Medulla oblongata (tissue), 1 donor: Measurements from ENCODE around the gene SYNRG.

Experiments used
- DNase-seq: peaks from one replicate; pipeline ENCODE4 v3.0.0-alpha.2; 2015; ENCODE audit errors: extremely low spot score

SYNRG gene

DNA sequence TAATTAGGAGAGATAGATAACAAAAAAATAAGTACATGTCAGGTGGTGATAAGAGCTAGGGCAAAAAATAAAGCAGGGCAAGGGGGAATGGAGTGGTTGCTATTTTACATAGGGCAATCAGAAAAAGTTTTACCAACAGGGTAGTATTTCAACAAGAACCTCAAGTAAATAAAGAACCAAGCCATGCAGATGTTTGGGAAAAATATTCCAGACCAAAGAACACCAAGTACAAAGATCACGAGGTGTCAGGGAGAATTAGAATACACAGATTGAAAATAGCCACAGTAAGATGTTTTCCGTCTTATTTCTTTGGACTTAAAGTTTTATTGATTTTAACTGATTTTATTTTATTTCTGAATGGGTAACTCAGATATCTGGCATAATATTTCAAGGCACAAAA, 11.1 kb downstream of the SYNRG start:
- no peak for DNase-seq

DNA sequence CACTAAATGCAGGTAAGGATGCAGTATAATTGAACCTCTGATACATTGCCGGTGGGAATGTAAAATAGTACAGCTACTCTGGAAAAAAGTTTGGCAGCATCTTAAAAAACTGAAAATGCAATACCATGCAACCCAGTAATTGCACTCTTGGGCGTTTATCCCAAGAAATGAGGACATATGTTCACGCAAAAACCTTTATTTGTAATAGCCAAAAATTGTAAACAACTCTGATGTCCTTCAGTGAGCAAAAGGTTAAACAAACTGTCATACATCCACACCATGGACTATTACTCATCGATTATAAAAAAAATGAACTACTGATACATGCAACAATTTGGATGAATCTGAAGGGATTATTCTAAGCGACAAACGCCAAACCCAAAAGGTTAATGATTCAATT, 16.9 kb downstream of the SYNRG start:
- no peak for DNase-seq

DNA sequence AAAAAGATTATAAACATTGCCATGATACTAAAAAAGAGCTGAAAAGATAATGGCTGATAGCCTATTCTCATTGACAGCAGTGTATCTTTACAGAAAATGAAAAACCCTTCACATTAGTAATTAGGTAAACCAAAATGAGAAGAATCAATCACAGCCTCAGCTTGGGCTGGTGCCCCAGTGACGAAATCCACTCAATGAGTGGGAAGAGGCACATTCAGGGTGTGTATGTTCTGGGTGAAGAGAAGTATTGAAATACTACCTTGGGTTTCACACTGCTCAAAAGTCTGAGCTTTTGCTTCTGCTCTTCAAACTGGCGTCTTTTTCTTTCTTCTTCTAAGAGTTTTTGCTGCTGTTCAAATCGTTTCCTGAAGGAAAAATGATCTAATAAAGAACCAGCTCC, 24.2 kb downstream of the SYNRG start:
- DNase-seq = no peak

DNA sequence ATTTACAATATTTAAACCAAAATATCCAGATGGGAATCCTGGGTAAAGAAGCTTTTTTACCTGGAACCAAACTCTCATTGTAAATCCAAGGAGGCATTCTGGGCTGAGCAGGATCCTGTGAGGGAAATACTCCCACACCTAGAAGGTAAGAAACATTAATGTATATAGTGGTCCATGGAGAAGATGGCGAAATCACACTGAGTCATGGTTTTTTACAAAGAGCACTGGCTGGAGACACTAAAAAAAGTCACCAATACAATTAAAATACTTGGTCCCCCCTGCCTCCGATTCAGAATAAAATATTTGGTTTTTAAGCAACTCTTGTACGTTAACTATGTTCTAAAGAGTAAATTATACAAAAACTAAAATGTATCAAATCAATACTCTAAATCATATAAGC, 32.9 kb downstream of the SYNRG start:
- DNase-seq = no peak

DNA sequence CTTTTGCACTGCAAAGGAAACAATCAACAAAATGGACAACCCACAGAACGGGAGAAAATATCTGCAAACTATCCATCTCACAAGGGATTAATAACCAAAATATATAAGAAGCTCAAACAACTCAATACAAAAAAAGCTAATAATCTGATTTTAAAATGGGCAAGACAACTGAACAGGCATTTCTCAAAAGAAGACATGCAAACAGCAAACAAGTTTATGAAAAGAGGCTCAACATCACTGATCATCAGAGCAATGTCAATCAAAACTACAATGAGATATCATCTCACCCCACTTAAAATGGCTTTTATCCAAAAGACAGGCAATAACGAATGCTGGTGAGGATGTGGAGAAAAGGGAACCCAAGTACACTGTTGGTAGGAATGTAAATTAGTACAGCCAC, 34.8 kb downstream of the SYNRG start:
- DNase-seq = no peak

DNA sequence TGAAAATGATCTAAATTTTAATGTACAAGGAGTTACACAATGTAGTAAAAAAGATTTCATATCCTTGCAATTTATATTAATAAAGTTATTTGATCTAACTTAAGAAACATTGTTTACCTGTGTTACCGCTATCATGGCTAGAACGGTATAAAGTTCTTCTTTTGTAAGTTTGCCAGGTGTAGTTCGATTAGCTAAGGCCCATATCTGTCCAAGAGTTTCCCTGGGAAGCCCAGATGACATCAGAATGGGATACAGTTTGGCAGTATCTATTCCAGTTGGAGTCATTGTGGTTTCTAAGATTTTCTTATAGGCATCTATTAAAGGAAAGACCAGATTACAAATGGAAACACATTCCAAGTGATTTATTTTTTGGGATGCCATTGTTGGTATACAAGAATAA, 37.5 kb downstream of the SYNRG start:
- no peak for DNase-seq

DNA sequence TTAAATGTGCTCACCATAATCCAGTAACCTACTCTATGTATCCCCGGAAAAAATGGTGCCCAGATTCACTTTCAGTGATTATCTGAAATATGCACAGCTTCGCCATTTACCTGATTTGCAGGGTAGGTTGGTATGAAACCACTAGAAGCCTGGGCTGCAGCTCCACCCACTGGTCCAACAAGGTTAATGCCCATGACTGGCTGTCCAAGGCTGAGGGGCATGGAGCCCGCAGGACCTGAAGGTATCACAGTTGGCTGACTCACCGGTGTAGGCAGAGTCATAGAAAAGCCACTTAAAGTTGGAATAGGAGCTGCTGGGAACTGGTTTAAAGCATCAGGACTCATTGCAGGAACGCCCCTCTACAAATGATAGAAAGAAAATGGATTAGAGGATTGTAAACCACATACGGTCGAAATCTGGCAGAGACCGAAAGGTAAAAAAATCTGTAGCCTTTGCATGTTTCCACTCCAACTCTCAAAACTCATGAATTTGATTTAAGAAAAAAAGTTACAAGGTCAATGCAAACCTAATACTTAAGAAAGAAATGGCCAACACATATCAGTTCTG, 38.6 kb downstream of the SYNRG start:
- no peak for DNase-seq

DNA sequence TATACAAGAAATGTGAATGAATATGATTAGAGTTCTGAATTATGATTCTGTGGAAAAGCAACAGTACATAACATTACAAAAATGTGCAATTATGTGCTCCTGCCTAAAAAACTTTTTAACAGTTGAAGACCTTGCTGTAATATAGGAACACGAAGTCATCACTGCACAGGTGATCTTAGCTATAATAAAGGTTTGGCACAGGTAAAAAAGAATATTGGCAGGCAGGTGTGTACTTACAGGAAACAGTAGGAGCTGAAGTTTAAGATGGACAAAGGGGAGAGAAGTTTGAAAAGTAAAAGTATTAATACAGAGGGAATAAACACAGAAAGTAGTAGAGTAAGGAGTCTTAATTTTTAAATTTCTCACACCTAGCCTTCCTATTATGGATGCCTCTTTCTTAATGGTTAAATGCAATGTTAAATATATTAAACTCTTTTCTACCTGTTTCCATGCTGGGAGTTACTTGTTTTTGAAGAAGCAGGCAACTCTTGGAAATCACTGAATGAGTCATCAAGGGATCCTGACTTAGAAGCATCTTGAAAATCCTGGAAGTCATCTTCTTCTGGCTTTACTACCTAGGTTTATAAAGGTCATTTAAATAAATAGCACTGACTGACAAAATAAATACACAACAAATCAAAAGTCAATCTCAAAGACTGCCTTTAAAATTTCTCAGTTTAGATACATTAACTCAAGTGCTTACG, 40.7 kb downstream of the SYNRG start:
- no peak for DNase-seq

DNA sequence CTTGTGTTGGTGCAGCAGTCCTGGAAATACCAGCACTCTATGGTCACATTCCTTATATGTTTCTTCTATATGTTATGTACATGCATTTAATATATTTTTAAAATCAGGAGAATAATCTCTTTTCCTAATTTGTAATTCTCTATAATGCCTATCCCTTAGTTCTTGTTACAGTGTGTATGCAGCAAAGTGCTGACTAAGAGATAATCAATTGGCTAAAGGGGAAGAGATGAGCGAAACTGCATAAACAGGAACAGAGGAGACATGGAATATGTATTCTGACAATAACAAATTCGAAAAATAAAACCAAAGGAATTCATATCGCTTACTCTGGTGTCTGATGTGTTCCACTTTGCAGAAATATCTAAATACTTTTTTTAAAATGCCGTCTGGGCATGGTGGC, 41.7 kb downstream of the SYNRG start:
- no peak for DNase-seq

DNA sequence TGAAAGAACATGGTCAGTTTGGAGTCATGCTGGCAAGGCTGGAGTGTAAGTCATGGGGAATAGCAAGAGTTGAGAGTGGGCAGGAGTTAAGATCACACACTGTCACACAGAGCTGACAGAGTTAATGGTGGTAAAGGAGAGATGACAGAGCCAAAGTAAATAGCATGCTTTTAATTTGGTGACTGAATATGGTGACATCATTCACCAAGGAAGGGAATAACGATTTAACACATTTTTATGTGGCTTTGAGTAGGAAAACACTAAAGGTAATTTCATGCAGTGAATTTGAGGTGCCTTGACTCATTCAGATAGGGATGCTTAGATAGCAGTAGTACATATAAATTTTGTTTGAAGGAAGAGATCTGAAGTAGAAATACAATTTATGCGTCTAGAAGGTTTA, 42.1 kb downstream of the SYNRG start:
- DNase-seq = no peak

DNA sequence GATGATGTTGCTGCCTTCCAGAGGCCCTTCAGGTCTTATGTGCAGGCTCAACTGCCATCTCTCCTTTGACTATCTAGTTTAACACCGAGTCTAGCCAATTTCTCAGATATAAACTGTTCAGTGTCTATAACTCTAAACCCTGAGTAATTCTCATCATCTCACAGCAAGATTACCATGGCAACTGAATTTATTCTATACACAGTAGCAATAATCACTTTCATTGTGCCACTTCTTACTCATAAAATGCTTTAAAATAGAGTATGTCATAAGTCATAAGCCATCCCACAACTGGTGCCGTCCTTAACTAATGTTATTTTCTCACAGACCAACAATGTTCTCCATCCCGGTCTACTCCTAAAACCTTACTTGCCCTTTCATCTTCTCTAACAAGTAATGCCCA, 45.0 kb downstream of the SYNRG start:
- DNase-seq = no peak

DNA sequence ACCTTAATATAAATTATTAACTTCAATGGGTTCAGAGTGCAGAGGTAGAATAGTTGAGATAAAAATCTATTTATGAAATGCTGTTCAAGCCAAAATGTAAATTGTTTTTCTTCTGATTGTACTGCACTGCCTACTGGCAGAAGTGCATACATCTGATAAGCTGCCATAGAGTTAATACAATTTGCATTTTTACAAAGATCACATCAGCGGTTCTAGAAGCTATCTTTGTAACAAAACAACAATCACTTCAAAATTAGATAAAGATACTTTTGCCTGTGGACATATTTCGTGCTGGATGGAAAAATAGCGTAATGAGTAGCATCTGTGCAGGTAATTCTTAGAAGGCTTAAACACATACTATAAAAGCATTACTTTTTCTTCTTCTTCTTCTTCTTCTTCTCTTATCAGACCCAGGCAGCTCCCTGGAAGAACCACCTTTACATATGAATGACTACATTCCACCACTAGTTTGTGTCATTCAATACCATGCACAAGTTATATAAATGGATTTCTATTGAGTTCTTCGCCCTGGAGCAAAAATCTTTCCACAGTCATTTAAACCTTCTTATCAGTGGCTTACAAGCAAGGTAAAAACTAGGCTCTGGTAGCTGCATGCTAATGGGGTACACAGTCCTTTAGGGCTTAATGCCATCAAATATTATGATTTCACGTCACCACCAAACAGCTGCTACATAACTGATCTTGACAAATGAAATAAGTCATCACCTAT, 47.0 kb downstream of the SYNRG start:
- no peak for DNase-seq

DNA sequence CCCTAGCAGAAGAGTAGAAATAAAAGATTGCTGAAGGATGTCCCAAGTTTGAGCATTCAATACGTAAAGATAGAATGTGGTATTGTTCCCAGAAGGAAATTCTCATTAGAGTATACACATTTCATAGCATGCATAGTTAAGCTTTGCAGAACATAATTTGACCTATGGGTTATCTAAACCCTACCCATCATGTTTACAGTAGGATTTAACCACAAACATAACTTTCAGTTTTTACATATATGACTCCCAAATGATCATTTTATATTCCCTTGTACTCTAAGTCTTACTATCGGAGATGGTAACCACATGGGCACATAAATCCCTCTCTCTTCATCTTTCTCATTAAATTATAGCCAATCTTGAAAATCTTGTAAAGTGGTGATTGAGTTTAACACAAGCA, 50.9 kb downstream of the SYNRG start:
- DNase-seq = no peak

DNA sequence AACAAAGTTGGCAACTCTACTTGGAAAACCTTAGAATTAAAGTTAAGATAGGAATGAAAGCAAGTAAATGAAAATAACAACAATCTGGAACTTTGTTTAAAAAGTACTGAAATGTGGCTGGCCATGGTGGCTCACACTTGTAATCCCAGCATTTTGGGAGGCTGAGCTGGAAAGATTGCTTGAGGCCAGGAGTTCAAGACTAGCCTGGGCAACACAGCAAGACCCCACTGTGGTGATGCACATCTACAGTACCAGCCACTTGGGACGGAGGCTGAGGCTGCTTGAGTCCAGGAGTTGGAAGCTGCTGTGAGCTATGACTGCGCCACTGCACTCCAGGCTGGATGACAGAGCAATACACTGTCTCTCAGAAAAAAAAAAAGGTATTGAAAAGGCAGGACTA, 51.7 kb downstream of the SYNRG start:
- no peak for DNase-seq

DNA sequence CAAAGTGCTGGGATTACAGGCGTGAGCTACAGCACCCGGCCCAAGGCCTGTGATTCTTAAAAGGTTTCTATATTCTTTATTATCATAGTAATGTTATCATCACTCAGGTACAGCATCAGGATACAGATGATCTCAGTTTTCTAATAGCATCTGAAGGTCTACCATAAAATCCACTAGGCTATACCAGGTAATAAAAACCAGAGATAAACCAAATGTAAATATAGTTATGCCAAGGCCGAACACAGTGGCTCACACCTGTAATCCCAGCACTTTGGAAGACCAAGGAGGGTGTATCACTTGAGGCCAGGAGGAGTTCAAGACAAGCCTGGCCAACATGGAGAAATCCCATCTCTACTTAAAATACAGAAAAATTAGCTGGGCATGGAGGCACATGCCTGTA, 53.8 kb downstream of the SYNRG start:
- no peak for DNase-seq

DNA sequence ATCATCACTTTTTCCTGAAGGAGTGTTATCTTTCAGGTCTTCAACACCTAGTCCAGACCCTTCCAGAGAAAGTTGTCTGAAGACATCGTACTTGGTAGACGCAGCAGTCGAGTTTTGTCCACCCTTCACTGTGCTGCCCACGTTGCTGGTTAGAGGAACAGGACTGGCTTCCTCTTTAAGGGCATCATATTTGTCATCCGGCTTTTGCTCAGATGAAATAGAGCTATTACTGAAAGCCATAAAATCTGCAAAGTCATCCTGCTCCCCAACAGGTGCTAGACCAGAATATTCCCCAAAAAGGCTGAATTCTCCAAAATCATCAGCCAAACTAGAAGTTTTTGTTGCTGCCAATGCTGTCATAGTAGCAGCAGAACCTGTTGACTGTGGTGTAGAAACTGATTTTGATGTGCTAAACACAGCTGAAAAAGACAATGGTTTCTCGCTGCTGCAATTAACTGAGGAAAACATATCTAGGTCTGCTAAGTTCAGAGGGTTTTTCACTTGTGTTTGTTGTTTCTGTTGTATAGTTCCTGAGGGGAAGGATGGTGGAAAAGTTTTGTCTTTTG, 55.7 kb downstream of the SYNRG start:
- DNase-seq = no peak

DNA sequence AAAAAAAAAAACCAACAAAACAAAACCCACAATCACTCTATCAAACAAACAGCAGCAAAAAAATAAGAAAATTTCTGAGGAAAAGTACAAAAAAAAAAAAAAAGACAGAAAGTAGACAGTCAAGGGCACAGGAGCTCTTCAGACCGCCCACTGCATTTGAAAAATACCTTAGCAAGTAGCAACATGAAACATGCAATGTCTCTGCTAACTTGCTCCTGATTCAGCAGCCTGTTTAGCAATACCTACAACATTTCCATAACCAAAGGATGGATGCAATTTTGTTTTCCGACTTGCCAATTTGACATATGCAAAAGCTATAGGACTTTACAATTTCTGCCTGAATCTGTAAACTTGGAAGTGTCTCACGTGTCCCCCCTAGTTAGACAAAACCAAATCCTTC, 57.4 kb downstream of the SYNRG start:
- DNase-seq = no peak

DNA sequence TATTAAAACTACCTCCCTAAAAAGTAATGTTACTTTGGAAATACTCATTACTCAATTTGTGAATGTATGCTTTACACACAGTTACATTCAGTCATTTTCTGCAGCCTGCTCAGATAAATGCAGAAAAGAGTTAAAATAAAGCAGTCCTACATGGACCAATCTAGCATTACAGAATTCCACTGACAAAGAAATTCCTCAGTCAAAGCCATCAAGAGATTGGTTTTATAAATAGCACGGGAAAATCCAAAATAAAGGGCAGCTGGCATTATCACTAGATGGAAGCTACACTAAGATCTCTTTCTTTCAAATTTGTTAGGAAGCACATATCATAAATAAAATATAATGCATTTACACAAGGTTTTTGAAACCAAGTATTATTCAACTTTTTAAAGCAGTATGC, 61.2 kb downstream of the SYNRG start:
- DNase-seq = no peak

DNA sequence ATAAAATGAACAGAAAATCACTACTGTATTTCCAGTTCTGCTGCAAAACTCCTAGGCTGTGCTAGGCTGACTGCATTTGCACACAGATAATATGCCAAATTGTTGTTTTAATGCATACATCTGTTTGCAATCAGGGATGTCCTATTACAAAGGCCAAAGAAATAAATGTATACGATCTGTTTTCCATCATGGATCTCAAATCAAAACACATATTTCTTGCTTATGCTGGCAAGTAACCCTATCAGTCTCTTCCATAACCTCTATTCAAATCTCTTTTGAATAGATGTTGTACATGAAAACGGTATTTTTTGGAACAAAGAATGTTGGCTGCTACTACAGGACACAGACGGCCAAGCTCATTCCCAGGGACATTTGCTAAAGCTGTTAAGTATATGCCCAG, 62.9 kb downstream of the SYNRG start:
- DNase-seq = no peak

DNA sequence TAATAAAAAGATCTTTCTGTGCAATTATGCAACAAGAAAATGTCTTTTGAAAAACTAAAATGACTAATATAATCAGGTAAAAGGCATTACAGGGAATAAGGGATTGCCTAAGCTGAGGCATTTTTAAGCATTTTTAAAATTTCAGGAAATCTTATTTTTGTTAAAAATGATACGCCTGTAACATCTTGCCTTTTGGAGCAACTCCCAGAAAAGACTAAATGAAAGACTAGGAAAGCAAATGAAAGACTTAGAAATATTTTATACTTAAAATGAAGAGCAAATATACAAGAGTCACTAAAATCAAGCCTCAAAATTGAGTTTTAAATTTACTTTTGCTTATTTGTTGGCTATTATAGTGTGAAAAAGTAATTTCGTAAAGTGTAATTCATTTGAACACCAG, 63.7 kb downstream of the SYNRG start:
- DNase-seq = no peak

DNA sequence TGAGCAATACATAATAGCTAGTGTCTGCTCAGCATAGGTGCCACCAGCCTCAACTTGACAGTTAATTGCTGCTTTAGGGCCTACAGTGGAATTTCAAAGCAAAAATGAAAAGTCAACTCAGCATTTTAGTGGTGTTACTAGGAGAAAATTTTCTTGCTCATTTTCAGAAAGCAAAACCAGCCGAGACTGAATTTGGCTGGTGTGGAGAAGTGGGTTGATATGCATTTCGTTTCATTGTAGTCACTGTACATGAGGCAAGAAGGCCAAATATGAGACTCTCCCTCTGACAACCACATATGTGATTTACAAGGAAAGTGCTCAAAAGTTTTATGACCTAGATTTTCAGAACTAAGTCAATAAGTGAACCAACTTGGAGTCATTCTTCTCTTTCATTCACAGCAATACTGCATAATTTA, 65.6 kb downstream of the SYNRG start:
- no peak for DNase-seq

DNA sequence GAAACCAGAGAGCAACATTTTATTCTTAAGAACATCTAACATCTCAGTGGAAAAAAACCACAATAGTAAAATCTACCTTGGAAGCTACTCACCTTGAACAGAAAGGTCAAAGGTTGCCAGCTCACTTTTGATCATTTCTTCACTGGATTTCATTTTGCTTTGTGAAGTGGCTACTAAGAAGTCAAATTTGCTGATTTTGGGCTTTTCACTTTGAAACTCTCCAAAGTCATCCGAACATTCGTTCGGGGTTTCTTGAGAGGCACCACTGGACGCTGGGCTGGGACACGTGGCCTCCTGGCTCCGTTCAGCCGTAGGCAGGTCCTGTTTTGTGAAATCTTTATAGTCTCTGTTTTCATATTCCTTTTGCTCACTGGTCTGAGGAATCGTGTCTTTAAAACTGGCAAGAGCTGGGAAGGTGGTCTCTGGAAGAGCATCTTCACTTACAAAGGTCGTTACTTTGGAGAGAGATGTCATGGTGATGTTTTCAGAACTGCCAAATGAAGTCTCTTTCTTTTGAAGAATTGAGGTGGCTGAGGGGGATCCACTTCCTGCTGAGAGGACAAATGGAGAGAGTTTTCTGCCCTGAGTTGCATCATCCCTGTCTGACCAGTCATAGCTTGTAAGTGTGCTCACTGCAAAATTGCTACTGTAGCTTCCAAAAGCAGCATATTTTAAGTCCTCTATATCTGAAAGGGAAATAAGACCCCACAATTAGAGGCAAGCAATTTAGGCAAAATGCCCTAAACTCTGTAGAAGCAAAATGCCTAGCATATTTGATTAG, 67.1 kb downstream of the SYNRG start:
- no peak for DNase-seq
